CD4-positive, alpha-beta T cell treated with Interleukin-1 beta for 1 hour (primary cell): Measurements from ENCODE around the gene TMEM80.
"Not testable (repeated sequence)": the region's sequence is repeated elsewhere in the genome, so short reads cannot be mapped to it uniquely, and the experiment has no call there.

ENCODE experiments used
- DNase-seq, 2 donors: peaks; one replicate each; pipeline ENCODE4 v3.0.0-alpha.2; 2020 to 2022

TMEM80 gene

DNA sequence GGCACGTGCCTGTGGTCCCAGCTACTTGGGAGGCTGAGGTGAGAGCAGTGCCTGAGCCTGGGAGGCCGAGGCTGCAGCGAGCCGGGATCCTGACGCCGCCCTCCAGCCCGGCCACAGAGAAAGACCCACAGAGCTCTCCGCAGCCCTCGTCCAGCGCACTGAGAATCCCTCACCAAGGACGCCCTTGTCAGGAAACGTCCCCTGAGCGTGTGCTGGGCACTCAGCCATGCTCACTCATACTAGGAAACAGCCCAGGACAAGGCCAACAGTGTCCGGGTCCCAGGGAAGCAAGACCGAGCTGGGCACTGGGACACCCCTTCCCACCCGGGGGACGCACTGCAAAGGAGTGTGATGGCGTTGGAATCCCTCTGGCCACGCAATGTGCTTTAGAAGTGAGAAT lies 15.1 kb upstream of the TMEM80 start:
- no peak for DNase-seq

GRCh38 chr11:680970-681369 lies 14.6 kb upstream of the TMEM80 start:
- no peak for DNase-seq

DNA sequence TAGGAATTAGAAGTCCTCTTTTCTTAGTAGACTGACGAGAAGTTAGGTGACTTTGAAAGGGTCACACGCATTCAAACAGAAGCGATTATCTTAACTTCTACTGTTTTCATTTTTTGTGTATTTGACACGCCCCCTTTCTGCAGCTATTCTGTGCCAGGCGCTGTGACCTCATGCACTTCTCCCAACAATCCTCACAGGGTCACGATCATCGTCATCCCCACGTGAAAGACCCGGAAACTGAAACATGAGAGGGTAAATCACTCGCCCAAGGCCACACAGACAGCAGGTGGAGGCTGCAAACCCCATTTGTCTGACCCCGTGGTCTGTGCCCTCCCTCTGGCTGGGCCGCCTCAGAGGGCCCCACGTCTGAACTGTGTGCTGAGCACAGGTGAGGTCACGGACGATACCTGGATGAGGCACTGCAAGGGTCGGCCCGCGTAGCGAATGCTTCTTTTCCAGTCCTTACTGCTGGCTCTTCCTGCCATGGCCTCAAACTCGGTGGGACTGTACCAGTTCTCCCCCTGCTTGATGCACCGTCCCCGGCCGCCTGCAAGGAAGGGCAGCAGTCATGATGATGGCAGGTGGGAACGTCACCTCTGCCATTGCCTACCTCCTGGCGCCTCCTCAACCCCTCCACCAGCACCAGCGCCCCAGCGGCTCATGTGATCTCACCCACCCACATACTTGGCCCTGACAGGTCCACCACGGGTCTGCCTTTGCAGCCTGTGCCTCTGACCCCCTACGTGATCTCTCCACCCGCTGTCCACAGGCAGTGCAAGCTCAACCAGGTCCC lies 9.0 kb upstream of the TMEM80 start:
- no peak for DNase-seq

DNA sequence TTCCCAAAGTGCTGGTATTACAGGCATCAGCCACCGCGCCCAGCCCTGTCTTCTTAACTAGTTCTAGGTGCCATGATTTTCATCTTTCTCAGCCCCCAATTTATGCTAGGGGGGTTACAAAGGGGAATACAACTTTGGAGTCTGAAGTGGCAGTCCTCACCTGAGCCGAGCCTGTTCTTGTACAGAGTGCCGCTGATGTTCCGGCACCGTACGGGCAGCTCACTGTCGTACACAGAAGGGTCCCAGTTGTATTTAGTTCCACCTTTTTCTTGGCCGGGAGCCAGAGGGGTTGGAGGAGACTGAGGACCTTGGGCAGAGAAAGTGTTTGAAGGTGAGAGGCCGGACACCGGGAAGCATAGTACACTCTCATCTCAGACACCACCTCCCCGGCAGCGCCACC lies 7.9 kb upstream of the TMEM80 start:
- no peak for DNase-seq

- DNase-seq = no peak
Observed at GRCh38 chr11:688681-689080, 6.9 kb upstream of the TMEM80 start.

DNA sequence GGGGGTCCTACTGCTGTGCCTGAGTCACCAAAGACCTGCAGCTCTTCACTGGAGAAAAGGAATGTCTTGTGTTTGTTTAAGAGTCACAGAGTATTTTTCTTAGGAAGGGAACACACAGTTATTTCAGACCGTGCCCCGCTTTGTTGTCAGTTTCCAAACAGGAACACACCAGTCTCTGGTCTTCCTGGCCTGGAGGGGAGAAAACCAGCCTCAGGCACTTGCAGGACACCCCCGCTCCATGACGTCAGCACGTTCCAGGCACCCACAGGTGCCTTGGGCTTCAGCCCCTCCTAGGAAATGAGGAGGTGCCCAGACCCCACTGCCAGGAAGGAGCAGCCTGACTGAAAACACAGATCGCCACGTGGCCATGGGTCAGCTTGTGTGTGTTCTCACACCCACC lies 6.0 kb upstream of the TMEM80 start:
- no peak for DNase-seq

DNA sequence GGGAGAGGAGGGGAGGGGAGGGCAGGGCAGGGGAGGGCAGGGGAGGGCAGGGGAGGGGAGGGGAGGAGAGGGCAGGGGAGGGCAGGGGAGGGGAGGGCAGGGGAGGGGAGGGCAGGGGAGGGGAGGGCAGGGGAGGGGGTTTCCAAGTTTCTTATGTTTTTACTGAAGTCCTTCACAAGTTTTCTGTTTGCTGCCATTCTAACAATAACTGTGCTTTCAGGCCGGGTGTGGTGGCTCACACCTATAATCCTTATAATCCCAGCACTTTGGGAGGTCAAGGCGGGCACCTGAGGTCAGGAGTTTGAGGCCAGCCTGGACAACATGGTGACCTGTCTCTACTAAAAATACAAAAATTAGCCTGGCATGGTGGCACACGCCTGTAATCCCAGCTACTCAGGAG lies 5.4 kb upstream of the TMEM80 start:
- DNase-seq = not testable (repeated sequence)

- DNase-seq = no peak
Observed at GRCh38 chr11:690738-691633, 4.6 kb upstream of the TMEM80 start.

- no peak for DNase-seq
Observed at GRCh38 chr11:691710-692590, 3.7 kb upstream of the TMEM80 start.

DNA sequence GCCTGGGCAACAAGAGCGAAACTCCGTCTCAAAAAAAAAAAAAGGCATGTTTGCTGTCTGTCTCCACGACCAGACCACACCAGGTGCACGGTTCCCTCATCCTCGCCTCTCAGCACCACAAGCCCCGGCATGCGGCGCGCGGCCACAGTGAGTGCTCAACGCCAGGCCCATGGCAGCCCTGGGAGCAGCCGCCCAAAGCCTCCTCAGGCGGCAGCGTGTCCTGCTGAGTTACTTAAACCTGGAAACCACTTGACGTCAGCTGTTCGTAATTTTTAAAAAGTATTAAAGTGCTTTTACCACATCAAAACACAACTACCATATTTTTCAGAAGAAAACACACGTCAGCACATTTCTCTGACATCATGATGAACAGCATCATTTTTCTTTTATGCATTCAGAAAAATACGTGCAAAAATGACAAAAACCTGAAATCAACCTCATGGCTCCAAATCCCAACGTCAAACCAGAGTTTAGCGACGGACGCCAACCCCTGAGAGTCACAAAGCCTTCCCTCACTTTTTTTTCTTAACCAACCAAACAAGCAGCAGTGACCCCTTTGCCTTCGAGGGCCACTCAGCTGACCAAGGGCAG lies 2.7 kb upstream of the TMEM80 start:
- DNase-seq = peak; percentile 15 to 84

- DNase-seq = no peak
Observed at GRCh38 chr11:693415-693831, 2.2 kb upstream of the TMEM80 start.

GRCh38 chr11:693887-694562 lies 1.6 kb upstream of the TMEM80 start:
- no peak for DNase-seq

DNA sequence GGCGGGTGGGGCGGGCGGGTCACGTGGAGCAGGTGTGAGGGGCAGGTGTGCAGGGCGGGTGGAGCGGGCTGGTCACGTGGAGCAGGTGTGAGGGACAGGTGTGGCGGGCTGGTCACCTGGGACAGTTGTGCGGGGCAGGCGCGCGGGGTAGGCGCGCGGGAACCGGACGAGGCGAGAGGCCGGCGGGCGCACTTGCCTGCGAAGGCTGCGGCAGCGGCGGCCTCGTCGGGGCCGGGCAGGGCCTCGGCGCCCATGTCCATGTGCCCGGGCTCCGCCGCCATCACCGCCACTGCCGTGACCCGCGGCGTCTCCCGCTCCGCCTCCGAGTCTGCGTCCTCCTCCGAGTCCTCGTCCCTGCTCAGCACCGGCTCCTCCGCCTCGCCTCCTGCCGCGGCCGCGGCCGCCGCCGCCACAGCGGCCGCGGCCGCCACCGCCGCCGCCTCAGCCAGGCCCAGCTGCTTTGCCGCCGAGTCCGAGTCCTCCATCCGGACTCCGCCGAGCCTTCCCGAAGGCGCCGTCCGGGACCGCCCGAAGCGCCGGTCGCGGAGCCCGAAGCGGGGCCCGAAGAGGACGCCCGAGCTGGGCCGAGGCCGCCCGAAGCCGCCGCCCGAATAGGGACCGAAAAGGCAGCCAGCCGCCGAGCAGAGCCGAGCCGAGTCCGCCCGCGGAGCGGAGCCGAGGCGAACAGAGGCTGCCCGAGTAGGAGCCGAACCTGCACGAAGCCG lies 891 bp upstream of the TMEM80 start, which contains the start of gene DEAF1:
Gene DEAF1, minus strand, starts transcription at position 660 of the 725 bp plus-strand sequence. Its CDS starts 175 bp downstream, at position 485.
- DNase-seq = peak; percentile 99

- no peak for DNase-seq
Observed at GRCh38 chr11:695288-695537, 403 bp upstream of the TMEM80 start.

GRCh38 chr11:696955-697491 lies 1.4 kb downstream of the TMEM80 start:
- DNase-seq = no peak

GRCh38 chr11:697811-698311 lies 2.2 kb downstream of the TMEM80 start:
- DNase-seq = no peak

DNA sequence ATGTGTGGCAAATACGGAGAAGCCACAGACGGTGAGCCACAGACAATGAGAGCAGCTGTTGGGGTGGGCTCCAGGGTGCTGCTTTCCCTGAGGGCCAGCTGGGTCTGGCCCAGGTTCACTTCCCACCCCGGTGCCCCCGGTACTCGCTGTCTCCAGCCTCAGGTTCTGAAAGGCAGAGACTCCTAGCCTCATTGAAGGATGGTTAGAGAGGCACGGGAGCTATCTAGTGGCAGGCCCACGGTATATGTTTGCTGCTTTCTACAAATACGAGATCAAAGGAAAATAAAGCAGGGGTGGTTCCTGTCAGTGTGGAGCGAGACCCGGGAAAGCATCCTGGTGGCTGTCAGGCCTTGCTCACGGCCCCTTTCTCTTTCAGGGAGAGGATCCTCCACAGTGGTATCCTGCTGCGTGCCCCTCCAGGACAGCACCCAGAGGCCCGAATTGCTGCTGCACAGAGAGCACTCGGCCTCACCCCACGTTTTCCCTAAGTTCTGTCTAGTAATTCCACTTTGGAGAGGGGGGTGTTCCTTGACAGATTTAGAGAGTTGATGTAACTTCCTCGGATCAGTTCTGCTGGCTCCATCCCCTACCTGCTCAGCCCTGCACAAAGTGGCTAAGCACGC lies 3.0 kb downstream of the TMEM80 start:
- DNase-seq = no peak

GRCh38 chr11:699116-699508 lies 3.5 kb downstream of the TMEM80 start:
- DNase-seq = no peak

- DNase-seq = no peak
Observed at GRCh38 chr11:699753-700152, 4.1 kb downstream of the TMEM80 start.

GRCh38 chr11:701741-702461 lies 6.3 kb downstream of the TMEM80 start:
- DNase-seq = no peak
